HCEC 1CT (cell line): ENCODE measurements around the gene SCAF4.

Experiments
- DNase-seq: peaks from one replicate; pipeline ENCODE4 v3.0.0-alpha.2; 2017

SCAF4 gene

GRCh38 chr21:31737586-31738397 lies 5.9 kb upstream of the SCAF4 start:
- DNase-seq = peak; percentile 84

DNA sequence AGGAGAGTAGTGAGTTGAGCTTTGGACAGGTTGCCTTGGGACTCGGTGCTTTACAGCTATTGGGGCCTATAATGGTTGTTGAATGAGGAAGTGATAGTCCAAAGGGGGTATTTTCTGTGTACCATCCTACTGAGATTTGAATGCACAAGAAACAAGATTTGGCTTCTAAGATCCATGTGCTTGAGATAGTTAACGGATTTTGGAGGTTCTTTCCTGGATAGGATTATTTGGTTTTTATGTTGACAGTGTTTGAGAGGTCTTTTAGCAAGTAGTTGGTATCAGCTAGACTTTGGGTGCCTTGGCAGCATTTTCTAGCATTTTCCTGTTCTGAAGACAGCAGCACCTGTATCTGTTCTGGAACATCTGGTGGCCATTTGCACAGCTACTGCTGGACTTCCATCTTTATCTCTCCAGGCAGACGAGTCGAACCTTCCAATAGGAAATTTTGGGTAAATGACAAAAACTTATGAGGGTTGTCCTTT lies 3.6 kb upstream of the SCAF4 start:
- no peak for DNase-seq

GRCh38 chr21:31733551-31734149 lies 1.7 kb upstream of the SCAF4 start:
- no peak for DNase-seq

GRCh38 chr21:31732597-31733550 lies 956 bp upstream of the SCAF4 start:
- peak; percentile 23 for DNase-seq

- DNase-seq = peak; percentile 26
Measured at GRCh38 chr21:31731056-31731856, 662 bp downstream of the SCAF4 start.

- peak; percentile 26 for DNase-seq
Measured at GRCh38 chr21:31730712-31731055, 1.2 kb downstream of the SCAF4 start.

DNA sequence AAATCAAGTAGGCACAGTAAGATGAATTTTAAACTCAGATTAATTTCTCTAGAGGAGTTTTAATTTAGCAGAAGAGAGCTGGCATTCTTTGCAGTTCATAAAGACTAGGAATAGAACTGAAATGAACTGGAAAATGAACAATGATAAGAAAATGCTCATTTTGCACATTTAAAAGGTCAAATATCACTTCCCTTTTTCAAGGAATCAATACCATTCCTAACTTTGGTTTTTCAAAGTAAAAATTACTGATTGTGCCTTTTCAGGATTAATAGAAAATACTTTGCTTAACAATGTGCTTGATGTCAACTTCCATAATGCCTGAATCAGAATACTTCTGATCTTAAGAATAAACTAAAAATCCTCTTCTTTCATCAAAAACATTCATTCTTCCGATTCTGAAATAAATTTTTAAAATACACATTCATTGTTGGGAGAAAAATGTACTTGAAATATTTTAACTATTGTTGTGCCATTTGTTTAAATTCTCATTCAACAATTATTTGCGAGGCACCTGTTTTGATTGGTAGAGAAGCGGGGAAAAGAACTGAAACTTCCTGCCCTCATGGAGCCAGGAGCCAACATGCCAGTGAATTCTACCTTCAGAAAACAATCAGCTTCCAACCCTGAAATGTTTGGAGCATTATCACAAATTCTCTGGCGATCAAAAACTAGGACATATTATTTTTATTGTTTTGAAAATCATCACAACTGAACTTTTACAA lies 2.1 kb downstream of the SCAF4 start:
- no peak for DNase-seq

DNA sequence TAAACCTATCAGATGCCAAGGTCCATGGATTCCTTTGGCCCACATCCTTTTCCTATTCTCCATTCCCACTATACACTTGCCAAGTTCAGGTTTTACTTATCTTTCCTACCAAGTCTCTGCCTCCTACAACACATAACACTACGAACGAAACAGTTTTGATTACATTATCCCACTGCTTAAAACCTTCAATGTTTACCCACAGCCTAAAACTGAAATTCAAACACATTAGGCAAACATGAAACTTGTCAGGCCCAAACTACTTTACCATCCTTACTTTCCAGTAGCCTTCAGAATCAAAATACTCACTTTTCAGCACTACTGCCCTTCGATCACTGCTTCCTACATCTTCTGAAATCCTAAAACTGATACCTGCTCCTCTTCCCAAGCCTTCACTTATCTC lies 3.0 kb downstream of the SCAF4 start:
- DNase-seq = no peak

- DNase-seq = no peak
Measured at GRCh38 chr21:31728191-31728590, 3.7 kb downstream of the SCAF4 start.

DNA sequence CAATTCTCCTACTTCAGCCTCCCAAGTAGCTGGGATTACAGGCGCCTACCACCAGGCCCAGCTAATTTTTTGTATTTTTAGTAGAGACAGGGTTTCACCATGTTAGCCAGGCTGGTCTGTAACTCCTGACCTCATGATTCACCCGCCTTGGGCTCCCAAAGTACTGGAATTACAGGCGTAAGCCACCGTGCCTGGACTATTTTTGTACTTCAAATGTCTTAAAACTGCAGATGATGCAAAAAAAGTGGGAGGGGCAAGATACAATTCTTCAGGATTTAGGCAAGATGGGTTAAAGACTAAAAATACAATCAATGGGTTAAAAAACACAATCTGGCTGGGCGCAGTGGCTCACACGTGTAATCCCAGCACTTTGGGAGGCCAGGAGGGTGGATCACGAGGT lies 4.7 kb downstream of the SCAF4 start:
- DNase-seq = no peak

DNA sequence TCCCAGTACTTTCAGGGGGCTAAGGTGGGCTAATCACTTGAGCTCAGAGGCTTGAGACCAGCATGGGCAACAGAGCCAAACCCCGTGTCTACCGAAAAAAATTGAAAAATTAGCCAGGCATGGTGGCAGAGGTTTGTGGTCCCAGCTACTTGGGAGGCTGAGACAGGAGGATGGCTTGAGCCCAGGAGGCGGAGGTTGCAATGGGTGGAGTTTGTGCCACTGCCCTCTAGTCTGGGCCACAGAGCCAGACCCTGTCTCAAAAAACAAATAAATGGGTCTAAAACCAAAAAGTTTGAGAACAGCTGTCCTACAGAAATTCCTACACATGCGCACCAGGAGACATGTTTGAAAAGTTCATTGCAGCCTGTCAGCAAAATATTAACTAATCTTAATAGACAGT lies 5.5 kb downstream of the SCAF4 start:
- no peak for DNase-seq

DNA sequence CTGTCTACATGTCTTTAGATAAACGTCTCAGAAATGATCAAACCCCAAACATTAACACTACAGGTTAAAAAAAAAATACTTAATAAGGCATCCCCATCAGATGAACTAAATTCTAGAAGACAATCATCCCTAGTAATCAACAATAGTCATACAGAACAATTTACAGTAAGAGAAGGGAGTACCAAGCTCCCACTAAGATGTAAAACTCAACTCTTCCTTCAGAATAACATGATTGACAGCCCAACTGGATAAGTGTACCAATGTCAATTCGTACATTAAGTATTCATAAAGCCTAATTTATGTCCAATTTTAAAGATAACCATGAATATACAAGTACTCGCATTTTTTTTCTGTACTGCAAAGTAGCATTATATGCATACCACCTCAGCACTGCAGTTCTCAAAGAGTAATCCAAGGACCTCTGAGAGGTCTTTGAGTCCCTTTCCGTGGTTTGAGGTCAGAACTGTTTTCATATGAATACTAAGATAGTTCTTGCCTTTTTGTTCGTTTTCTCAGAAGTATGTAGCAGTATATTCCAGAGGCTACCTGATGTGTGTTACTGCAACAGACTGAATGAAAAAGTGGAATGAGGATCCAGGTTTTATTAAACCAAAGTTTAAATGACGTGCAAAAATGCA lies 6.6 kb downstream of the SCAF4 start:
- DNase-seq = no peak

DNA sequence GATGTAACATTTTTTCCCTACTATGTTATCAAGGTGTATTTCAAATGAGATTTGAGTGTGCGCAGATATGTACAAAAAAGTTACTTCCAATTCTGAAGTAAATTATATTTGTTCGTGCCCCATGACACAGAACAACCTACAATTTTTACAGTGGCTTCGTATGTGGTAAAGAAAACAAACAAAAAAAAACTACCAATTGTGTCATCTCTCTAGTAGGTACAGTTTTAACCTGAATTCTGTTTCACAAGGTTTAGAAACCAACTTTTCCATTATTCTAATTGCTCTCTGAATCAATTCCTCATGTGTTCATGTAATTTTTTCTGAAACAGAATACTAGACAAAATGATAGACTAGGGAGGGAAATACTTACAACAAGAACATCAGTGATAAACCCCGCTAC lies 7.4 kb downstream of the SCAF4 start:
- no peak for DNase-seq

- no peak for DNase-seq
Measured at GRCh38 chr21:31721381-31721780, 10.5 kb downstream of the SCAF4 start.

- no peak for DNase-seq
Measured at GRCh38 chr21:31720739-31721138, 11.2 kb downstream of the SCAF4 start.

DNA sequence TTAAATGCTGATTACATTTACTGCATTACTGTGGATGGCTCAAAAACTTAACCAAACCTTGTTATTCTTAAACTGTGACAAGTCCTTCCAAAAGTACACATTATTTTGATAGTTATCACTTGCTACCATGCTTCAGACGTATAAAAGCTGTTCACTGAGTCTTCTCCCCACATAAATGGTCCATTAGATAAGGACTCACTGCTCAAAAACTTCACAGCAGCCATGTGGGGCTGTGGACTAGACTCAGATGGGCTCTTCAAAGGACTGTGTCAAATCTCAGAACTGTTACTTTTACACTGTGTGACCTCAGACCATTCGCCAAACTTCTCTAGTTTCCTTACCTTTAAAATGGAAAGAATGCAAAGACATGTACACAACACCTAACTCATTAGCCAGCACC lies 11.6 kb downstream of the SCAF4 start:
- no peak for DNase-seq

DNA sequence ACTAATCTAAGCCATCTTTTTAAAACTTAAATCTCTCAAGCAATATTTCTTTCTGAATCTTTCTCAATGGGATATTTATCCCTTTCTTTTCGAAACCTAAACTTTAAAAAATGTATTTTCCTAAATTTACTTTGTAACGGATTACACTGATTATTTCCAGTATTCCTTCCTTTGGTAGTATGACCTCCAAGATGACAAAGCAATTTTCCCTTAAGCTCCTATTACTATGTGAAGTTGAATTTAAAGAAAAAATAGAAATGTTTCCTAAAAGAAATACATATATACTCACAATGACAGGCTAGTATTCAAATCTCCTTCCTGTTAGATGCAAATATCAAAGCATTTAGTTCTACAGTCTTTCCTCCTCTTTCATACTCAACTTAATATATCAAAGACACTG lies 15.8 kb downstream of the SCAF4 start:
- DNase-seq = no peak

- no peak for DNase-seq
Measured at GRCh38 chr21:31714741-31715365, 17.1 kb downstream of the SCAF4 start.

- DNase-seq = peak; percentile 44
Measured at GRCh38 chr21:31713973-31714740, 17.8 kb downstream of the SCAF4 start.

DNA sequence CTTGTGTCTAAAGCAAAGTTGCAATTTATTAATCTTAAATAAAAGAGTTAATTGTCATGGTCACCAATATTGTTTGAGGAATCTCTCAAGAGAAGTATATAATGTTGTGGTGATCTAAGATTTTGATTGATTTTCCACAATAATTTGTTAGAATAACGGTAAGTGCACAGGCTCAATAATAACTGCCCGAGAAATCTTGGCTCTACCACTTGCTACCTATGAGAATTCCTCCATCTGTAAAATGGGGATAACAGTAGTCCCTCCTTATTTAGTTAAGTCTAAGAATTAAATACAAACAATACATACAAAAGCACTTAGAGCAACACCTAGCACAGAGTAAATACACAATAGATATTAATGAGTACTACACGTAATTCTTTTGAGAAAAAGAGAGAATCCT lies 18.8 kb downstream of the SCAF4 start:
- no peak for DNase-seq
